HEK293 (cell line): ENCODE data around the gene SHLD1.

Source experiments
- CTCF ChIA-PET: fragments of 350-600 bp; formaldehyde crosslinking; extraction: SDS; loops from one replicate; lab custom pipeline; 2021; ENCODE audit warnings: antibody characterized with exemption; lab: Yijun Ruan, JAX
- POLR2A ChIA-PET: fragments of 300-600 bp; formaldehyde crosslinking; extraction: SDS; loops from one replicate; lab custom pipeline; 2020; ENCODE audit warnings: antibody characterized with exemption, inconsistent platforms; lab: Yijun Ruan, JAX
- H3K27ac ChIP-seq: fragments of 200-500 bp; sonication (Bioruptor generic); 2 replicates; pipeline ENCODE4 v1.5.1; 2014; ENCODE audit warnings: low read depth, low read length, control low read depth, inconsistent platforms; ENCODE audit errors: extremely low read depth
- H3K36me3 ChIP-seq, 2 experiments: fragments of 200-500 bp in 1 of 2; sonication (Bioruptor generic) in 1 of 2; 1 replicate in 1 of 2; 2 replicates in 1 of 2; pipeline ENCODE4 v1.5.1; 2014 to 2017; ENCODE audit warnings: inconsistent platforms in 2 of 2, low read length in 2 of 2; ENCODE audit not compliant: control insufficient read depth in 2 of 2, insufficient read depth in 1 of 2
- H3K4me1 ChIP-seq: fragments of 200-500 bp; sonication (Bioruptor generic); 2 replicates; pipeline ENCODE4 v1.5.1; 2014; ENCODE audit warnings: mild to moderate bottlenecking, low read length, inconsistent platforms; ENCODE audit not compliant: control insufficient read depth, insufficient read depth
- H3K4me3 ChIP-seq: 2 replicates; pipeline ENCODE4 v1.5.1; 2011; ENCODE audit warnings: low read depth, mild to moderate bottlenecking, control low read depth, low read length, moderate library complexity
- H3K9me3 ChIP-seq: fragments of 200-500 bp; sonication (Bioruptor generic); 2 replicates; pipeline ENCODE4 v1.5.1; 2014; ENCODE audit warnings: low read depth, low read length, inconsistent platforms; ENCODE audit not compliant: control insufficient read depth, insufficient read depth
- GLI4 ChIP-seq: fragments of 450-650 bp; formaldehyde crosslinking; IDR thresholded peaks from 2 replicates; pipeline ENCODE4 v1.5.1; 2016; ENCODE audit warnings: missing biosample characterization, missing genetic modification characterization
- HIC1 ChIP-seq: fragments of 450-650 bp; formaldehyde crosslinking; IDR thresholded peaks from 2 replicates; pipeline ENCODE4 v1.5.1; 2016; ENCODE audit warnings: missing biosample characterization, missing genetic modification characterization
- IKZF3 ChIP-seq: fragments of 450-650 bp; IDR thresholded peaks from 2 replicates; pipeline ENCODE4 v1.5.0; 2018; ENCODE audit warnings: missing biosample characterization, mild to moderate bottlenecking, missing genetic modification characterization, moderate library complexity
- KLF16 ChIP-seq: fragments of 450-650 bp; formaldehyde crosslinking; IDR thresholded peaks from 2 replicates; pipeline ENCODE4 v1.5.1; 2017; ENCODE audit warnings: missing biosample characterization, missing genetic modification characterization
- KLF8 ChIP-seq: fragments of 450-650 bp; formaldehyde crosslinking; IDR thresholded peaks from 2 replicates; pipeline ENCODE4 v1.5.1; 2016; ENCODE audit warnings: missing biosample characterization, missing genetic modification characterization
- OVOL3 ChIP-seq: fragments of 450-650 bp; formaldehyde crosslinking; IDR thresholded peaks from 2 replicates; pipeline ENCODE4 v1.5.1; 2016; ENCODE audit warnings: missing biosample characterization, missing genetic modification characterization
- PRDM1 ChIP-seq: fragments of 450-650 bp; formaldehyde crosslinking; IDR thresholded peaks from 2 replicates; pipeline ENCODE4; 2016; ENCODE audit warnings: missing biosample characterization, missing genetic modification characterization
- TSHZ1 ChIP-seq: fragments of 450-650 bp; formaldehyde crosslinking; IDR thresholded peaks from 2 replicates; pipeline ENCODE4 v1.5.1; 2016; ENCODE audit warnings: missing biosample characterization, missing genetic modification characterization, borderline replicate concordance
- YY2 ChIP-seq: fragments of 450-650 bp; formaldehyde crosslinking; IDR thresholded peaks from 2 replicates; pipeline ENCODE4 v1.5.1; 2016; ENCODE audit warnings: missing biosample characterization, missing genetic modification characterization
- ZFHX2 ChIP-seq: fragments of 450-650 bp; formaldehyde crosslinking; conservative IDR thresholded peaks from 2 replicates; pipeline ENCODE4 v1.5.1; 2016; ENCODE audit warnings: missing biosample characterization, missing genetic modification characterization
- ZNF18 ChIP-seq: fragments of 450-650 bp; formaldehyde crosslinking; IDR thresholded peaks from 2 replicates; pipeline ENCODE4 v1.5.1; 2016; ENCODE audit warnings: missing biosample characterization, missing genetic modification characterization
- ZNF239 ChIP-seq: fragments of 450-650 bp; formaldehyde crosslinking; IDR thresholded peaks from 2 replicates; pipeline ENCODE4 v1.5.1; 2016; ENCODE audit warnings: missing biosample characterization, missing genetic modification characterization
- ZNF362 ChIP-seq: fragments of 450-650 bp; formaldehyde crosslinking; IDR thresholded peaks from 2 replicates; pipeline ENCODE4 v1.5.1; 2016; ENCODE audit warnings: missing biosample characterization, missing genetic modification characterization
- ZNF518A ChIP-seq: fragments of 450-650 bp; formaldehyde crosslinking; conservative IDR thresholded peaks from 2 replicates; pipeline ENCODE4 v1.5.1; 2016; ENCODE audit warnings: low read depth, missing biosample characterization, missing genetic modification characterization
- ZNF561 ChIP-seq: fragments of 450-650 bp; IDR thresholded peaks from 2 replicates; pipeline ENCODE4 v1.5.1; 2018; ENCODE audit warnings: missing biosample characterization, missing genetic modification characterization, borderline replicate concordance
- ZNF610 ChIP-seq: fragments of 450-650 bp; formaldehyde crosslinking; IDR thresholded peaks from 2 replicates; pipeline ENCODE4 v1.5.1; 2016; ENCODE audit warnings: missing biosample characterization, missing genetic modification characterization, borderline replicate concordance
- ZNF629 ChIP-seq: fragments of 450-650 bp; formaldehyde crosslinking; IDR thresholded peaks from 2 replicates; pipeline ENCODE4 v1.5.1; 2017; ENCODE audit warnings: missing biosample characterization, missing genetic modification characterization
- ZNF843 ChIP-seq: fragments of 450-650 bp; formaldehyde crosslinking; IDR thresholded peaks from 2 replicates; pipeline ENCODE4 v1.5.1; 2016; ENCODE audit warnings: missing biosample characterization, missing genetic modification characterization
- ZSCAN16 ChIP-seq: fragments of 450-650 bp; formaldehyde crosslinking; IDR thresholded peaks from 2 replicates; pipeline ENCODE4 v1.5.1; 2016; ENCODE audit warnings: missing biosample characterization, missing genetic modification characterization
- ZSCAN4 ChIP-seq: fragments of 450-650 bp; formaldehyde crosslinking; IDR thresholded peaks from 2 replicates; pipeline ENCODE4 v1.5.1; 2017; ENCODE audit warnings: missing biosample characterization, missing genetic modification characterization

Gene SHLD1

GRCh38 chr20:5835871-5836270 is 85.7 kb downstream of the SHLD1 start:
- CTCF ChIA-PET = interaction anchor here (0.6 to 3.1 kb wide), 6 partner anchors 9 to 424 kb away, joined by 3 to 10 read pairs (median 3); no protein-coding TSS in a partner anchor
- H3K36me3 ChIP-seq = no peaks in the 10 kb centered on the region; a peak in 1 of 3 replicates
- H3K4me1 ChIP-seq = 0 out of 2 replicates have a peak, but pooled peaks cover 7% of the 10 kb centered on the region
- no peak overlapping the region for H3K27ac ChIP-seq
- no peak overlapping the region for H3K4me3 ChIP-seq
- H3K9me3 ChIP-seq = no peaks in the 10 kb centered on the region
- TF ChIP-seq ZNF610 (tag by site-specific recombination) = no peak
- peak; percentile 68; the same call in 1 of the 2 replicates for TF ChIP-seq ZNF362 (tag by site-specific recombination)
- POLR2A ChIA-PET = no interaction called here

- POLR2A ChIA-PET = no interaction called here
- H3K27ac ChIP-seq = no peak overlapping the region
- CTCF ChIA-PET = interaction anchor here (0.6 to 1.1 kb wide), 4 partner anchors 9 to 287 kb away, joined by 3 to 4 read pairs (median 3); no protein-coding TSS in a partner anchor
Observed at GRCh38 chr20:5836569-5836968, 86.4 kb downstream of the SHLD1 start.

More at GRCh38 chr20:5836569-5836968, 86.4 kb downstream of the SHLD1 start:
- H3K4me3 ChIP-seq = no peak overlapping the region
- no peak for TF ChIP-seq GLI4
- no peak for TF ChIP-seq KLF8 (tag by site-specific recombination)
- no peak for TF ChIP-seq ZNF239 (tag by site-specific recombination)
- TF ChIP-seq ZNF561 = no peak
- TF ChIP-seq OVOL3 (tag by site-specific recombination) = no peak
- no peak for TF ChIP-seq ZFHX2 (tag by site-specific recombination)
- TF ChIP-seq ZNF629 (tag by site-specific recombination) = no peak
- no peak for TF ChIP-seq ZNF18
- no peak for TF ChIP-seq PRDM1 (tag by site-specific recombination)
- TF ChIP-seq KLF16 (tag by site-specific recombination) = no peak
- no peak for TF ChIP-seq HIC1 (tag by site-specific recombination)
- TF ChIP-seq ZSCAN4 (tag by site-specific recombination) = no peak
- TF ChIP-seq TSHZ1 = no peak
- no peak for TF ChIP-seq ZSCAN16 (tag by site-specific recombination)
- no peak for TF ChIP-seq ZNF518A (tag by site-specific recombination)
- no peak for TF ChIP-seq YY2 (tag by site-specific recombination)
- TF ChIP-seq IKZF3 (tag by site-specific recombination) = no peak
- no peak for TF ChIP-seq ZNF843 (tag by site-specific recombination)
- H3K4me1 ChIP-seq = peaks cover 11% of the 10 kb centered on the region
- no peaks in the 10 kb centered on the region for H3K9me3 ChIP-seq
- H3K36me3 ChIP-seq = no peaks in the 10 kb centered on the region; a peak in 1 of 3 replicates
